OCI-LY1 (cell line): ENCODE results near the gene TMEM184A.

Source experiments
- EZH2 ChIP-seq: fragments of 200-600 bp; sonication (generic), shearing (Covaris generic); IDR thresholded peaks from 2 replicates; pipeline ENCODE4 v1.8.0; 2017; ENCODE audit warnings: borderline replicate concordance, mixed run types, mild to moderate bottlenecking, antibody characterized with exemption, low read length, moderate library complexity, mixed read lengths
- TF ChIP-seq, protein P1 (sequence below): fragments of 200-600 bp; sonication (generic), shearing (Covaris generic); IDR thresholded peaks from 2 replicates; pipeline ENCODE4 v1.5.1; 2017; ENCODE audit warnings: mild to moderate bottlenecking, antibody characterized with exemption, low read length, moderate library complexity, mixed read lengths

DNA sequence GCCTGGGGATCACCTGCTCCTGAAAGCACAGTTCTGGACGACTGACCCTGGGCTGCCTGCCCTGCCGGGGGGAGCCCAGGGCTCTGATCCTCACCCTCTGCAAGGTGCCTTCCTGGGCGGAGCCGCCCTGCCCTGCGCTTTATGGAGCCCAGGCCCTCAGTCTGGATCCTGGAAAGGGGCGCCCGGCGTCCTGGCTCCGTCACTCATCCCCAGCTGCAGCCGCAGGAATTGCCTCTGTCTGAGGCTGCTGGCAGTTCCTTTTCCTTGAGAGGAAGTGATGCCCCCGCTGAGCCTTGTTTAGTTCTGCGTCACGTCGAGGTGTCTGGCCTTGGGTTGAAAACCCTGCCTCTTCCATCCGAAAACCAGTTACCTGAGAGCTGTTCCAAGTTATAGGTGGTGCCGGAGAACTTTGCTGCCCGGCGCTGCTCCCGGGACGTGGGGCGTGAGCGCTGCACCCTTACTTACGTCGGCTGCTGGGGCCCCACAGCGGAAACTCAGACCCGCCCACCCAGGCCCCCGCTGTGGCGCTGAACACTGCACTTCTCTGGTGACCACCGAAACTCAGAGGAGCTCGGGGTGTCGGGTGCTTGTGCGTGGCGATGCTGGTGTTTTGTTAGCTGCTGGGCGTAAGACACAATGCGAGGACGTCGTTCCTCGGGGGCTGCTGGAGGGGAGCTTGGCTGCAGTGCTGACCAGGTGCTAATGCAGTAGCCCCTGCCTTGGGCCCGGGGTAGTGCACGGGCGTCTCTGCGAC, 20.1 kb downstream of the TMEM184A start:
- TF ChIP-seq, protein P1, sequence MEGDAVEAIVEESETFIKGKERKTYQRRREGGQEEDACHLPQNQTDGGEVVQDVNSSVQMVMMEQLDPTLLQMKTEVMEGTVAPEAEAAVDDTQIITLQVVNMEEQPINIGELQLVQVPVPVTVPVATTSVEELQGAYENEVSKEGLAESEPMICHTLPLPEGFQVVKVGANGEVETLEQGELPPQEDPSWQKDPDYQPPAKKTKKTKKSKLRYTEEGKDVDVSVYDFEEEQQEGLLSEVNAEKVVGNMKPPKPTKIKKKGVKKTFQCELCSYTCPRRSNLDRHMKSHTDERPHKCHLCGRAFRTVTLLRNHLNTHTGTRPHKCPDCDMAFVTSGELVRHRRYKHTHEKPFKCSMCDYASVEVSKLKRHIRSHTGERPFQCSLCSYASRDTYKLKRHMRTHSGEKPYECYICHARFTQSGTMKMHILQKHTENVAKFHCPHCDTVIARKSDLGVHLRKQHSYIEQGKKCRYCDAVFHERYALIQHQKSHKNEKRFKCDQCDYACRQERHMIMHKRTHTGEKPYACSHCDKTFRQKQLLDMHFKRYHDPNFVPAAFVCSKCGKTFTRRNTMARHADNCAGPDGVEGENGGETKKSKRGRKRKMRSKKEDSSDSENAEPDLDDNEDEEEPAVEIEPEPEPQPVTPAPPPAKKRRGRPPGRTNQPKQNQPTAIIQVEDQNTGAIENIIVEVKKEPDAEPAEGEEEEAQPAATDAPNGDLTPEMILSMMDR: no peak
- TF ChIP-seq EZH2: no peak
